ENCODE data around the gene AJUBA. TPM values are rescaled to one million over a fixed set of nuclear protein-coding genes. Genes with fewer than 3 reads are reported as not detected.
"Not testable (repeated sequence)": the region's sequence is repeated elsewhere in the genome, so short reads cannot be mapped to it uniquely, and the experiment has no call there.

AJUBA gene
- total and polyA plus RNA-seq, 2 experiments from 2014 or later = 17.8 to 70.7 TPM

DNA sequence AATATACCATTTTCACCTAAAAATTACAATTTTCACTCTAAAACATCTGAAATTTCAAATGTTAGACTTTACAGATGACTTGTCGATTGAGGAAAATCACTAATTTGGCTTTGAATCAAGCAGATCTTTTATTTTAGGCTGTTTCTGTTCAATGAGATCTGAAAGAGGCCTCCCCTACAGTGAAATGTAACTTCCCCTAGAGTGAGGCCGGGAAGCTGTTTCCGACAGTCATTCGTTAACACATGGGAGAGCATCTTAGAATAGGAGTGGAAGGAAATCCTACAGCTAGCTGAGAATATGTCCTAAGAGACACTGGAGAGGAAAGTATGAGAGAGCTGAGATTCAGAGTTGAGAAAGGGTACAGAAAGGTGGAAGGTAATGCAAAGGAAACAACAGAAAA is 33.3 kb upstream of the AJUBA start:
- Histone ChIP-seq H3K9me3 (ENCODE audit: low read depth) (no peaks in the 10 kb centered on the region), H3K9me2 (ENCODE audit: insufficient read depth) (no peaks in the 10 kb centered on the region), H3K4me2 (ENCODE audit: unreplicated experiment) (no peak overlapping the region), H3F3A (ENCODE audit: insufficient read depth) (no peaks in the 10 kb centered on the region), H3K27me3 (replicated peaks; ENCODE audit: insufficient read depth) (no peaks in the 10 kb centered on the region), H3K36me3 (ENCODE audit: low read depth) (no peaks in the 10 kb centered on the region), H4K20me1 (ENCODE audit: insufficient read depth) (no peaks in the 10 kb centered on the region), H3K4me3 (no peak overlapping the region), H3K9ac (no peak overlapping the region), H3K79me2 (ENCODE audit: insufficient read depth) (no peaks in the 10 kb centered on the region), H3K27ac (no peak overlapping the region), H2AFZ (no peak overlapping the region), H3K4me1 (ENCODE audit: insufficient read depth) (no peaks in the 10 kb centered on the region)
- TF ChIP-seq EZH2phosphoT487 (IDR thresholded peaks at IDR 0.05; ENCODE audit: insufficient read depth, low read depth) (no peak), EZH2 (IDR thresholded peaks at IDR 0.05; ENCODE audit: insufficient read depth, poor library complexity, severe bottlenecking) (no peak)
- 80 to 83% methylated on average over 4 of the region's 4 CpGs for WGBS, 2 experiments (ENCODE audit: low coverage in 1 of 2, low lambda C conversion rate in 2 of 2, missing lambda C conversion rate in 2 of 2)
- in situ Hi-C loops (cut with MboI) = no loop called here
- DNase-seq = no peak

DNA sequence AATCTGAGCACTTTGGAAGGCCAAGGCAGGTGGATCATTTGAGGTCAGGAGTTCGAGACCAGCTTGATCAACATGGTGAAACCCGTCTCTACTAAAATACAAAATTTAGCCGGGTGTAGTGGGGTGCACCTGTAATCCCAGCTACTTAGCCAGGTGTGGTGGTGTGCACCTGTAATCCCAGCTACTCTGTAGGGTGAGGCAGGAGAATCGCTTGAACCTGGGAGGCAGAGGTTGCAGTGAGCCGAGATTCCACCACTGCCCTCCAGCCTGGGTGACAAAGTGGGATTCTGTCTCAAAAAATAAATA is 31.4 kb upstream of the AJUBA start:
- H3K9me3 ChIP-seq (ENCODE audit: low read depth); H3K4me2 ChIP-seq (ENCODE audit: unreplicated experiment); H2AFZ ChIP-seq; H3K9me2 ChIP-seq (ENCODE audit: insufficient read depth); H3K9ac ChIP-seq; H3K36me3 ChIP-seq (ENCODE audit: low read depth); DNase-seq; in situ Hi-C loops (cut with MboI); H4K20me1 ChIP-seq (ENCODE audit: insufficient read depth); H3K27ac ChIP-seq; H3K27me3 ChIP-seq (replicated peaks; ENCODE audit: insufficient read depth); H3F3A ChIP-seq (ENCODE audit: insufficient read depth); H3K4me1 ChIP-seq (ENCODE audit: insufficient read depth); H3K79me2 ChIP-seq (ENCODE audit: insufficient read depth); H3K4me3 ChIP-seq: not testable (repeated sequence)
- 73 to 82% methylated on average over 5 of the region's 5 CpGs for WGBS, 2 experiments (ENCODE audit: low coverage in 1 of 2, low lambda C conversion rate in 2 of 2, missing lambda C conversion rate in 2 of 2)

DNA sequence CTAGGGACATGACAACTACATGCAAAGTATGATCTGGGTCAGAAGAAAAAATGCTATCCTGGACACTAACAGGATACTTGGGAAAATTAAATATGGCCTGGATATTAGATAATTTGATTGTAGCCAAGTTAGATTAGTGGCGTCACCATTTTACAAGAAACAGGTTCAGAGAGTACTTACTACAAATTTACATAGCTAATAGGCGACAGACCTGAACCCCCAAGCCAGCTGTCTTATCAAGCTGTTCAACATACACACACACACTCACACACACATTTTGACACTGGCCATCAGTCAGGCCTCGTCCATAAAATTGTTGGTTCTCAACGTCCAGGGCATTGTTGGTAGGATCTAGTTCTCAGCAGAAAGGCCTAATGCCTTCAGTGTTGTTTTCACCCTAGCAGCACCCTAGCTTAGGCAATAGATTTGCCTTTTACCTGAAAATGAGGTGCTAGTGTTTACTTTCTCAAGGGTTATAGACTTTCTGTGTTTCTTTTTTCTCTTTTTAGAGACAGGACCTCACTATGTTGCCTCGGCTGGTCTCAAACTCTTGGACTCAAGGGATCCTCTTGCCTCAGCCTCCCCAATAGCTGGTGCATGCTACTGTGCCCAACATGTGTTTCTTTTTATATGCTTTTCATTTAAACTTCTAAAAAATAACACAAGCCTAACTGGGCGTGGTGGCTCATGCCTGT is 30.9 kb upstream of the AJUBA start:
- Histone ChIP-seq H3K9me2 (ENCODE audit: insufficient read depth) (no peaks in the 10 kb centered on the region), H3K79me2 (ENCODE audit: insufficient read depth) (peaks cover 5% of the 10 kb centered on the region; the same call in 1 of the 2 replicates), H3K9ac (no peak overlapping the region), H3K4me1 (ENCODE audit: insufficient read depth) (peaks cover 8% of the 10 kb centered on the region; the same call in 1 of the 2 replicates), H4K20me1 (ENCODE audit: insufficient read depth) (no peaks in the 10 kb centered on the region), H3K27me3 (replicated peaks; ENCODE audit: insufficient read depth) (no peaks in the 10 kb centered on the region), H3K4me2 (ENCODE audit: unreplicated experiment) (no peak overlapping the region), H2AFZ (no peak overlapping the region), H3F3A (ENCODE audit: insufficient read depth) (0 out of 2 replicates have a peak, but pooled peaks cover 5% of the 10 kb centered on the region), H3K4me3 (no peak overlapping the region), H3K27ac (no peak overlapping the region), H3K36me3 (ENCODE audit: low read depth) (no peaks in the 10 kb centered on the region), H3K9me3 (ENCODE audit: low read depth) (no peaks in the 10 kb centered on the region)
- no peak for DNase-seq
- no peak for TF ChIP-seq EZH2phosphoT487 (IDR thresholded peaks at IDR 0.05; ENCODE audit: insufficient read depth, low read depth)
- 64 to 67% methylated on average over 6 of the region's 6 CpGs for WGBS, 2 experiments (ENCODE audit: low coverage in 1 of 2, low lambda C conversion rate in 2 of 2, missing lambda C conversion rate in 2 of 2)
- in situ Hi-C loops (cut with MboI) = no loop called here

DNA sequence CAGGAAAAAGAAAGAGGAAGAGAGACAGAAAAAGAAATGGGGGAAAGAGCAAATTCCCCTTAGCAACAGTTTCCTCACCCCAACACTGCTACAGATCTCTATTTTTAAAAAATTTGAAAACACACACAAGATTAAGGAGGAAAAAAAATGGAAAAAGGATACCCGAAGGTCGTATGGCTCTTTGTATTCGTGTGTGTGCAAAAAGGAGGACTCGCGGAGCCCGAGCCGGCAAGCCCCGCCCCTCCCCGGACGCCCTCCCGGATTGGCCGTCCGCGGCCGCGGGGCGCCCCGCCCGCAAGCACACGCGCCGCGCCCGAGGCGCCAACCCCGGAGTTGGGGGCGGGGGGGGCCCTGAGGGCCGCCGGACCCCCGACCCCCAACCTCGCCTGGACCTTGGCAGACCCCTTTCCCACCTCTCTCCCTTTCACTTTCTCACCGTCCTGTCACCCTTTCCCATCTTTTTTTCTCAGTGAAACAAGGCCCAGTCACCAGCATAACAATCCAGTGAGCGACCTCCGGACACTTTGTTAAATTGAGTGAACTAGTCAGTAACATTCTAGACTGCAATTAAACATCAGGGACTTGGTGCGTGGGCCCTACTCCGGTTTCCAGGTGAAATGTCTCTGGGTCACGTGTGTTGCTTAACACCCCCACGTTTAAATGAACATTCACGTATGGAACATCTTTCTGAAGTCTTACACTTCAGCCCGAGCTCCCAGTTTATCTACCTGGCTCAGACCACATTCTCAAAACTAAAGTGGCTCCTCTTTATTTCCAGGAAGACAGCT is 27.8 kb upstream of the AJUBA start, which contains the start of gene C14orf93:
Gene C14orf93, minus strand, starts transcription at position 205 of the 788 bp plus-strand sequence. CDS start 11,120 bp downstream, outside the sequence.
- Histone ChIP-seq H3K9me3 (ENCODE audit: low read depth) (no peaks in the 10 kb centered on the region), H3K27ac (peak within 1 kb of the TSS; percentile 46), H2AFZ (peak within 1 kb of the TSS; percentile 90), H4K20me1 (ENCODE audit: insufficient read depth) (no peaks in the 10 kb centered on the region), H3K9me2 (ENCODE audit: insufficient read depth) (no peaks in the 10 kb centered on the region), H3K9ac (peak within 1 kb of the TSS; percentile 76), H3K79me2 (ENCODE audit: insufficient read depth) (peaks cover 5% of the 10 kb centered on the region; the same call in 1 of the 2 replicates), H3K4me3 (peak within 1 kb of the TSS; percentile 78), H3F3A (ENCODE audit: insufficient read depth) (peaks cover 25% of the 10 kb centered on the region; the same call in 1 of the 2 replicates), H3K36me3 (ENCODE audit: low read depth) (no peaks in the 10 kb centered on the region), H3K27me3 (replicated peaks; ENCODE audit: insufficient read depth) (no peaks in the 10 kb centered on the region), H3K4me1 (ENCODE audit: insufficient read depth) (peaks cover 22% of the 10 kb centered on the region), H3K4me2 (ENCODE audit: unreplicated experiment) (peak within 1 kb of the TSS; percentile 74)
- TF ChIP-seq EZH2 (IDR thresholded peaks at IDR 0.05; ENCODE audit: insufficient read depth, poor library complexity, severe bottlenecking) (no peak), EZH2phosphoT487 (IDR thresholded peaks at IDR 0.05; ENCODE audit: insufficient read depth, low read depth) (no peak)
- DNase-seq = peak; percentile 89
- WGBS, 2 experiments (ENCODE audit: low coverage in 1 of 2, low lambda C conversion rate in 2 of 2, missing lambda C conversion rate in 2 of 2) = 1 to 2% methylated on average over 17 to 38 of the region's 40 CpGs
- in situ Hi-C loops (cut with MboI) = no loop called here

Measured in GM23248 (cell line).